Endothelial cell (in vitro differentiated cells): ENCODE results near the gene TSR3. TPM values are rescaled to one million over a fixed set of nuclear protein-coding genes. Genes with fewer than 3 reads are reported as not detected.

Source experiments
- DNase-seq: peaks from one replicate; pipeline ENCODE4 v3.0.0; 2021; ENCODE audit warnings: low spot score
- H3K27ac Mint-ChIP-seq: one replicate; pipeline ENCODE4 v1.8.0; 2021; ENCODE audit warnings: mixed read lengths, inconsistent platforms; ENCODE audit not compliant: unreplicated experiment
- H3K27me3 Mint-ChIP-seq: one replicate; pipeline ENCODE4 v1.8.0; 2021; ENCODE audit warnings: mild to moderate bottlenecking, moderate library complexity, mixed read lengths, inconsistent platforms; ENCODE audit not compliant: unreplicated experiment
- H3K36me3 Mint-ChIP-seq: one replicate; pipeline ENCODE4 v1.8.0; 2021; ENCODE audit warnings: mild to moderate bottlenecking, low read depth, mixed read lengths, inconsistent platforms; ENCODE audit not compliant: unreplicated experiment
- H3K4me1 Mint-ChIP-seq: one replicate; pipeline ENCODE4 v1.8.0; 2021; ENCODE audit warnings: mild to moderate bottlenecking, mixed read lengths, inconsistent platforms; ENCODE audit not compliant: unreplicated experiment
- H3K4me3 Mint-ChIP-seq: one replicate; pipeline ENCODE4 v1.8.0; 2021; ENCODE audit warnings: mild to moderate bottlenecking, mixed read lengths, inconsistent platforms; ENCODE audit not compliant: unreplicated experiment
- H3K9me3 Mint-ChIP-seq: one replicate; pipeline ENCODE4 v1.8.0; 2021; ENCODE audit warnings: mixed read lengths, inconsistent platforms; ENCODE audit not compliant: unreplicated experiment
- CTCF ChIP-seq: fragments of 200-600 bp; sonication (generic); IDR thresholded peaks from one replicate; pipeline ENCODE4 v1.5.0; 2021; ENCODE audit warnings: antibody characterized with exemption; ENCODE audit not compliant: unreplicated experiment
- total RNA-seq: library from RNA; stranded (reverse); fragmentation: NEBNext Ultra II Directional; extraction: Animal tissue kit (Norgen Biotek cat#: 25700); gene quantifications from one replicate; pipeline ENCODE4 v1.2.1, GENCODE V29; 2021; ENCODE audit not compliant: unreplicated experiment

TSR3 gene
- total RNA-seq, 1 donor from 2014 or later: 68.2 TPM

- peak; percentile 94 for DNase-seq
- H3K27me3 Mint-ChIP-seq: peaks cover 11% of the 10 kb centered on the region
- no peaks in the 10 kb centered on the region for H3K36me3 Mint-ChIP-seq
- peak overlapping the region; percentile 70 for H3K4me3 Mint-ChIP-seq
- no peak overlapping the region for H3K27ac Mint-ChIP-seq
- peaks cover 6% of the 10 kb centered on the region for H3K4me1 Mint-ChIP-seq
- no peaks in the 10 kb centered on the region for H3K9me3 Mint-ChIP-seq
- TF ChIP-seq CTCF: no peak
Measured at GRCh38 chr16:1342526-1343427, 8.9 kb downstream of the TSR3 start.

- Mint-ChIP-seq H3K9me3 (no peaks in the 10 kb centered on the region), H3K36me3 (no peaks in the 10 kb centered on the region), H3K4me1 (peaks cover 6% of the 10 kb centered on the region), H3K4me3 (no peak overlapping the region), H3K27me3 (peaks cover 8% of the 10 kb centered on the region), H3K27ac (no peak overlapping the region)
- DNase-seq: no peak
- TF ChIP-seq CTCF: no peak
Measured at GRCh38 chr16:1341495-1342420, 9.9 kb downstream of the TSR3 start.

GRCh38 chr16:1340730-1341494 lies 10.8 kb downstream of the TSR3 start:
- Mint-ChIP-seq H3K36me3 (no peaks in the 10 kb centered on the region), H3K9me3 (no peaks in the 10 kb centered on the region), H3K27me3 (peaks cover 8% of the 10 kb centered on the region), H3K4me1 (peaks cover 6% of the 10 kb centered on the region), H3K4me3 (peak overlapping the region; percentile 51), H3K27ac (no peak overlapping the region)
- TF ChIP-seq CTCF: no peak
- no peak for DNase-seq

GRCh38 chr16:1338855-1339675 lies 12.6 kb downstream of the TSR3 start:
- Mint-ChIP-seq H3K4me1 (peaks cover 6% of the 10 kb centered on the region), H3K36me3 (no peaks in the 10 kb centered on the region), H3K27me3 (peaks cover 6% of the 10 kb centered on the region), H3K9me3 (no peaks in the 10 kb centered on the region), H3K27ac (no peak overlapping the region), H3K4me3 (no peak overlapping the region)
- no peak for DNase-seq
- TF ChIP-seq CTCF: no peak
